GM10248 (cell line): ENCODE results near the gene FAF2.

Experiments used
- CTCF ChIA-PET: fragments of 300-600 bp; sonication (Branson Sonifier 250); formaldehyde crosslinking; extraction: SDS; loops from one replicate; lab custom pipeline; 2021; ENCODE audit warnings: antibody characterized with exemption; lab: Yijun Ruan, JAX
- POLR2A ChIA-PET: fragments of 350-650 bp; sonication (Branson Sonifier 250); formaldehyde crosslinking; extraction: SDS; loops from one replicate; lab custom pipeline; 2020; ENCODE audit warnings: antibody characterized with exemption; lab: Yijun Ruan, JAX
- DNase-seq: peaks from one replicate; pipeline ENCODE4 v3.0.0; 2012; ENCODE audit errors: extremely low spot score
- TF ChIP-seq, protein P1 (sequence below): IDR thresholded peaks from 2 replicates; pipeline ENCODE4 v1.5.1; 2012; ENCODE audit warnings: mild to moderate bottlenecking, low read depth; ENCODE audit errors: extremely low read depth, missing control alignments, control extremely low read depth

The FAF2 gene

DNA sequence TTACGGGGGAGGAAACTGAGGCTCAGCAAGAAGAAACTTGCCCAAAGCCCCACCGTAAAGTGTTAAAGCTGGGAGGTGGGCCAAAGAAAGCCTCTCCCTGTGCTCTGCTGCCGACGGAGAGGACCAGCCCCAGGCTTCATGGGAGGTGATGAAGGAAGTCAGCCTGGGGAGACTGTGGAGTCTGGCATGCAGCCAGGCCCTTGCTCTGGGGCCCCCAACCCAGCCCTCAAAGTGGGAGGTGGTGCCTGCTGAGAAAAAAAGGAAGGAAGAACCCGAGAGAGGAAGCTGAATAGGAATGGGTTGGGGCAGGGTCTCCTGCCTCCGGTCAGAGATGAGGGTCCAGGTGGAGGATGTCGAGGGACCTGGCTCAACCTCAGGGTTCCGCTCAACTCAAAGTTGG, 85.2 kb downstream of the FAF2 start:
- POLR2A ChIA-PET, result no interaction called here
- DNase-seq, result no peak
- CTCF ChIA-PET, result interaction anchor here (1.1 to 2.1 kb wide), 5 partner anchors 10 to 116 kb away, joined by 3 to 11 read pairs (median 4); no protein-coding TSS in a partner anchor
- TF ChIP-seq, protein P1, sequence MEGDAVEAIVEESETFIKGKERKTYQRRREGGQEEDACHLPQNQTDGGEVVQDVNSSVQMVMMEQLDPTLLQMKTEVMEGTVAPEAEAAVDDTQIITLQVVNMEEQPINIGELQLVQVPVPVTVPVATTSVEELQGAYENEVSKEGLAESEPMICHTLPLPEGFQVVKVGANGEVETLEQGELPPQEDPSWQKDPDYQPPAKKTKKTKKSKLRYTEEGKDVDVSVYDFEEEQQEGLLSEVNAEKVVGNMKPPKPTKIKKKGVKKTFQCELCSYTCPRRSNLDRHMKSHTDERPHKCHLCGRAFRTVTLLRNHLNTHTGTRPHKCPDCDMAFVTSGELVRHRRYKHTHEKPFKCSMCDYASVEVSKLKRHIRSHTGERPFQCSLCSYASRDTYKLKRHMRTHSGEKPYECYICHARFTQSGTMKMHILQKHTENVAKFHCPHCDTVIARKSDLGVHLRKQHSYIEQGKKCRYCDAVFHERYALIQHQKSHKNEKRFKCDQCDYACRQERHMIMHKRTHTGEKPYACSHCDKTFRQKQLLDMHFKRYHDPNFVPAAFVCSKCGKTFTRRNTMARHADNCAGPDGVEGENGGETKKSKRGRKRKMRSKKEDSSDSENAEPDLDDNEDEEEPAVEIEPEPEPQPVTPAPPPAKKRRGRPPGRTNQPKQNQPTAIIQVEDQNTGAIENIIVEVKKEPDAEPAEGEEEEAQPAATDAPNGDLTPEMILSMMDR, result no peak

DNA sequence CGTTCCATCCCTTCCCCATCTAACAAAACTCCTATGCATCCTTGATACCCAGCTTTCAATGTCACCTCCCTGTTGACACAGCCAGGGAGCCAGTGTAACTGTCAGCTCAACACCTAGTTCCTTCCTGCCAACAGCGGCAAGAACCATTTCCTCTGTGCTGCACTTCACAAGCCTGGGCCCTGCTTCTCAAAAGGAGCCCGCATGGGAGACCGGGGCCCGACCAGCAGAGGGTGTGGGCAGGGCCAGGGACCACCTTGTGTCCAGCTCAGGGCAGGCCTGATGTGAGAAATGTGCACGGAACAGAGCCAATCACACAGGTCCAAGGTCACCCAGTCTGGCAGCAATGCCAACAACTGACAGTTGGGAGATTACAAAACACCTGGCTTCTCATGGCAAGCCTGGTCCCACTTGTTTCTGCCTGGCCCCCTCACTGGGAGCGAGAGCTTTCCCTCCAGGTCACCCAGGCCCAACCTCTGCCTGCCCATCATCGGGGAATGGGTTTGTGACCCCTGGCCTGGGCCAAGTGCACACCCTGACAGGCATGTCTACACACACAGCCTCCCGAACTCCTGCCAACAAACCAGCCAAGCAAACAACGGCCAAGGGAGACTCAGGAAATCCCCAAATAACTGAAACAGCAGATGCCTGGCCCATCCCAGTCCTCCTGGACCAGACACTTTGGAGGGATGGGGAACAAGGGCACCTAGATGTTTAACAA, 85.9 kb downstream of the FAF2 start:
- CTCF ChIA-PET, result interaction anchor here (1.1 to 2.1 kb wide), 7 partner anchors 9 to 119 kb away, joined by 3 to 11 read pairs (median 3); no protein-coding TSS in a partner anchor
- POLR2A ChIA-PET, result no interaction called here
- TF ChIP-seq, protein P1, result no peak
- peak; percentile 50 for DNase-seq

DNA sequence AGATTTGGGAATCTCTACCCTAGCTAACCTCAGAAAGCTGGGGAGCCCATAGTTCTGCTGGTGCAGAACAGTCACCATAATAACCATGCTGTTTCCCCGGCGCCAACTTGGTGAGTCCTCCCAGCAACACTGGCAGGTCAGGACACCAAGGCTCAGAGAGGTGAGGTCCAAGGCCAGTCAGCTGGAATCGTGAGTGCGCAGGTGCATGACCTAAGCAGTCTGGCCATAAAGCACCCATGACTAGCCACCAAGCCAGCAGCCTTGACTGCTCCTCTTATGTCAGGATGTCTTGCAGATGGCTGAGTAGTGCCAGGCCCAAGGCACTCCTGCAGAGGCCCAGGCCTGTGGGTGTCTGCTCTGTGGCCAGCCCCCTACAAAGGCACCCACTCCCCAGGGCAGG, 86.5 kb downstream of the FAF2 start:
- ChIA-PET POLR2A (no interaction called here), CTCF (interaction anchor here (1.4 to 2.1 kb wide), 5 partner anchors 8 to 119 kb away, joined by 3 to 11 read pairs (median 3); no protein-coding TSS in a partner anchor)
- DNase-seq, result no peak
- TF ChIP-seq, protein P1, result no peak

DNA sequence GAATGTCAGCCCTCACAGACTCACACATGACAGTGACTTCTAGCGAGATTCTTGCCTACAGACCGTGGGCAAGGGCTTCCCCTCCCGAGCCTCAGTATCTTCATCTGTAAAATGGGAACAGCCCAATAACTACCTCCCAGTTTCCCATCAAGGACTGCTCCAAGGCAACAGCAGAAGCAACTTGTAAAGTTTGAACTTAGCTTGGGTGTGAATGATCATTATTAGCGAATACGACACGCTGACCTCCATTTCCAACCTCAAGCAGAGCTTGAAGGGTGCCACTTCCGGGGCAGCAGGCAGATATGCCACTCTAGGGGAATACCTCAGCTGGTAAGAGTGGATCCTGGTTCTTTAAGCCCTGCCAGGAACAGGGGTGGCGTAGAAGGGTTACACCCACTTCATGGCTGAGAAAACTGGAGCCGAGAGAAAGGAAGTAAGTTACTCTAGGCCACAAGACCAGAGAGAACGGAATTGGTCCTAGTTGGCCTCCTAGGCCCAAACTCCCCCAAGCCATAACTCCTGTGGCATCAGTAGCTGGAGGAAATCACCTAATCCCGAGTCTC, 87.0 kb downstream of the FAF2 start:
- TF ChIP-seq, protein P1, result no peak
- CTCF ChIA-PET, result interaction anchor here (1.0 to 2.1 kb wide), 5 partner anchors 8 to 125 kb away, joined by 3 to 11 read pairs (median 3); no protein-coding TSS in a partner anchor
- DNase-seq, result no peak
- POLR2A ChIA-PET, result no interaction called here

DNA sequence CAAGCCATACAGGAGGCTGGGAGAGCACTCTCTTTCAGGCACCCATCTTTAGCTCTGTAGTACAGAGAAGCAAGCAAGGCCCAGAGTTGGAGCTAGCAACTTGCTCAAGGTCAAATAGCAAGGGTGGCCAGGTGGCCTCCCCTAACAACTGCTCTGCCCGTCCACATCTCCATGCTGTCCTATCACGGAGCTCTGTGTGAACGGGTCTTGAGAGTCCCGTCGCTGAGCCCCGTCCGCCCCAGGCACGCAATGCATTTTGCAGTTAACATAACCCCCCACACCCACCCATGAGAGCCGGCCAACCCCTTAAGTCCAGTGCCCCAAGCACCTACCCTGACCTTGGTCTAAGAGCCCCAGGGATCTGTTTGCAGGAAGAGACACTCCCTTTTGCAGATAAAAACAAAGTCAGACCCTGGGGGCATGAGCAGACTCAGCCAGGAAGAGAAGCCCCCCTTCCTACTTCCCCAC, 87.5 kb downstream of the FAF2 start:
- DNase-seq, result no peak
- TF ChIP-seq, protein P1, result no peak
- ChIA-PET POLR2A (interaction anchor here (0.6 kb wide), 1 partner anchor 25 kb away, joined by 3 read pairs; no protein-coding TSS in a partner anchor), CTCF (interaction anchor here (1.0 to 1.8 kb wide), 4 partner anchors 12 to 125 kb away, joined by 3 read pairs; no protein-coding TSS in a partner anchor)

DNA sequence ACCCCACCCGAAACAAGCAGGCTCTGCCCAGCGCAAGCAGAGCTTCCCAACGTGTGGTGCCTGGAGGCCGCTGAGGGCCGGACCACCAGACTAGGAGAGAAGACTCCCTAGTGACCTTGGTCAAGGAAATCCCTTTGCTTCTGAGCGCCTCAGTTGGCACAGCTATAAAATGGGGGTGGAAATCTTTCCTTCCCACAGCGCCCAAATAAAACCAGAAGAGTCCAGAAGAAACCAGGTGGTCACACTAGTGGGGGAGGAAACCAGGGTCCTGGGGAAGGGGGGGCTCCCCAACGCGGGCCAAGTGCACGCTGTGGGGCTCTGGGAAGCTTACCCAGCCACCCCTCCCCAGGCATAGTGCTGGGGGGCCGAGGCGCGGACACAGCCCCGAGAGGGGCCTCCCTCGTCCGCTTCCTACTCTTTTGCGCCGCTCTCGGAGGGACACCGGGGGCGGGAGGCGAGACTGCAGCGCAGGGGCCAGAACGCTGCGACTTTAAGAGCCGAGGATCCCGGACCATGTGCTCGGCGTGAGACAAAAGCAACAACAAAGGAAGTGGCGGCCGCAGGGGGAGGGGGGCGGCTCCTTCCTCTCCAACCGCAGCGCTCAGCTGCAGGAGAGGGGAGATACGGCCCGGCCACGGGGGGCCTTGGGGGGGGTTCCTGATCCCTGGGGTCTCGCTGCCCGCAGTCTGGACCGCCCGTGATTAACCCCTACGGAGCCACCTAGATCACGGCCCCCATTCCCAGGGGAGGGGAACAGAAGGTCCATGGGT, 88.1 kb downstream of the FAF2 start:
- TF ChIP-seq, protein P1, result no peak
- POLR2A ChIA-PET, result interaction anchor here (0.6 to 1.5 kb wide), 2 partner anchors 26 to 111 kb away, joined by 3 to 4 read pairs; partner anchors contain the start of gene TSPAN17
- DNase-seq, result peak; percentile 84
- CTCF ChIA-PET, result interaction anchor here (1.0 to 1.8 kb wide), 4 partner anchors 13 to 124 kb away, joined by 3 read pairs; no protein-coding TSS in a partner anchor
